HG03066 (cell line): Measurements from ENCODE around the gene MCU.

ENCODE experiments used
- ATAC-seq: cut with Tn5 transposase; IDR thresholded peaks from one replicate; pipeline ENCODE4 v1.9.1; 2021; ENCODE audit warnings: low read depth; ENCODE audit not compliant: unreplicated experiment

The MCU gene

DNA sequence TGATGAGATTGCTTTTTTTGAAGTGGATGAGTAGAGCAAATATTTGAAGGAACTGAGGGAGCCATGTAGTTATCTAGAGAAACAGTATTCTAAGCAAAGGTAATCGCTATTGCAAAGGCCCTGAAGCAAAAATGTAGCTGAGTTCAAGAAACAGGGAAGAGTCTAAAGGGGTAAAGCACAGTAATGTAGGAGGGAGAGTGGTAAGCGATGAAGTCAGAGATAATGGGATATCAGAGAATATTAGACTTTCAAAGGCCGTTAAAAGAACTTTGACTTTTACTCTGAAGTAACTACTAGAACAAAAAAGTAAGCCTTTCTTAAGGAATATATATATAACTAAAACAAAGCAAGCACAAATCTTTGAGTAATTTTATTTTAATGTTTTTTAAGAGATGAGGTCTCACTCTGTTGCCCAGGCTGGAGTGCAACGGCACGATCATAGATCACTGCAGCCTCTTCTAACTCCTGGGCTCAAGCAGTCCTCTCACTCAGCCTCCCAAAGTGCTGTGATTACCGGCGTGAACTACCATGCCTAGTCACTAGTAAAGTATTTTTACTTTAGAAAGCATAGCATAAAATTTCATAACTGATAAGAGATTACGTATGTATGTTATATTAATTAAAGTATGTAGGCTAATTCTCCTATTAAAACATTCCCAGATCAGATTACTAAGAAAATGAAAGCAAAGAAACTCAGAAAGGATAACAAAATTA lies 139.9 kb downstream of the MCU start:
- ATAC-seq = no peak

DNA sequence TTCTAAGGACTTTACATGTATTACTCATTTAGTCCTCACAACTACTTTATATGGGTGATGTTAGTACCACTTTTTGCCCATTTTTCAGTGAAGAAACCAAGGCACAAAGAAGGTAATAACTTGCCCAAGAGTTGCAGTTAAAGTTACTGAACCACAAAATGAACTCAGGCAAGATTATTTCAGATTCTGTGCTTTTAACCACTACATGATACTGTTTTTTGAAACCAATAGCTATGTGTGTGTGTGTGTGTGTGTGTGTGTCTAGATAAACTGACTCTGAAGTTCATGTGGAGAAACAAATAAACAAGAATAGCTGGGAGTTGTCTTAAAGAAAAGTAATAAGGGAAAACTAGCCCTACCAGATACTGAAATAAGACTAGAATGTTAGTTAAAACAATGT lies 140.8 kb downstream of the MCU start:
- ATAC-seq = no peak

- ATAC-seq = no peak
Measured at GRCh38 chr10:72834183-72834825, 142.4 kb downstream of the MCU start.

DNA sequence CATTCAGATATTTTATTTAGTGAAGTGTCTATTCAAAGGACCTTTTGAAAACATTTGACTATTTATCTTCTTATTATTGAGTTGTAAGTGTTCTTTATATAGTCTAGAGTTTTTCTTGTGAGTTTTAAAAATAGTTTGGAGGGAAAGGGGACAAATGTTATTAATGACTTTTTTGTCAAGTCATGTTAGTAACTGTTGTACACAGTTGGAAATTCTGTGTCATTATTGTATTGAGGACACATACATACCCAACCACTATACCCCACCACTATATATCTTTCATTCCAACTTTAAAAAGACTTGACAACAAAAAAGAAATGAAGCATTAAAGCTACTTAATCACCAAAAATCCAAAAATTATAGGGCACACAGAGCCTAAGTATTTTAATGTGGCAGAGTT lies 148.4 kb downstream of the MCU start:
- no peak for ATAC-seq

DNA sequence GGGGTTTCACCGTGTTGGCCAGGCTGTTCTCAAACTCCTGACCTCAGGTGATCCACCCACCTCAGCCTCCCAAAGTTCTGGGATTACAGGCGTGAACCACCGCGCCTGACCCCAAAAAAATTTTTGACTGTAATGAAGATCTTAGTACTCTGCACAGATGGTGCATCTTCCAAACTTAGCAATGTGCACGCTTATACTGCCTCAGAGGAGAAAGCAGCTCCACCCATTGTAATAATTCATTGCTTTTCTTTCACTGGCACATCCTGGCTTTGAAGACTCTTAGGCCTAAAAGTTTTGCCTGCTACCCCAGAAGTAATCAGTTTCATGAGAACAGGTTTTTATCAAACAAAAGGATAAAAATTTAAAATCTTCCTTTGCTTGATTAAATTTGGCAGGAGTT lies 149.5 kb downstream of the MCU start:
- ATAC-seq = no peak

DNA sequence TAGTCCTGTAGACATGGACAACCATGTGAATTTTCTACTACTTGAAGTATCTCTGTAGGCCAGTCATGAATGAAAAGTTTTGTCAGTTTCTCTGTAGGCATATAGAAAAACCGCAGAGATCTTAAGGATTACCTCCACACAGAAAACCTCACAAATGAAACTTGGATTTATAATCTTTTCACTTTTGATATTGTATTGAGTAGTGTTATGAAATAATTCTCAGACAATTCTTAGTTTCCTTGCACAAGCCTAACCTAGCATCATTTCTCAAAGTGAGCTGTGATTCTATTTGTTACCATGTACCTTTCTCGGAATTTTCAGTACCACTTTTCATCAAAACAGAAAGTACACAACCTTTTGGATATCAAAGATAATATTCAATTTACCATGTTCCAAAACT lies 150.2 kb downstream of the MCU start:
- ATAC-seq = no peak

- ATAC-seq = no peak
Measured at GRCh38 chr10:72846238-72846637, 154.3 kb downstream of the MCU start.

DNA sequence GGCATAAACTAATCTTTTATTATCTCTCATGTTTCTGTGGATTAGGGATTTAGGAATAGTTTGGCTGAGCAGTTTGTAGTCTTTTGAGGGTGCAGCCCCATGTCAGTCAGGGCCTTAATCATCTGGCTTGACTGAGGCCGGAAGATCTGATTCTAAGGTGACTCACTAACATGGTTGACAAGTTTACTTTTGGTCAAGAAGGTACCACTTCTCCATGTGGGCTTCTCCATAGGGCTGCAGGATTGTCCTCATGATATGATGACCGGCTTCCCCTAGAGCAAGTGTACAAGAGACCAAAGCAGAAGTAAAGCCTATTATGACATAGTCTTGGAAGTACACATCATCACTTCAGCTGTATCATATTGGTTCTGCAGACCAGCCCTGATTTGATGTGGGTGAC lies 155.7 kb downstream of the MCU start:
- ATAC-seq = no peak

- no peak for ATAC-seq
Measured at GRCh38 chr10:72850861-72851260, 158.9 kb downstream of the MCU start.

DNA sequence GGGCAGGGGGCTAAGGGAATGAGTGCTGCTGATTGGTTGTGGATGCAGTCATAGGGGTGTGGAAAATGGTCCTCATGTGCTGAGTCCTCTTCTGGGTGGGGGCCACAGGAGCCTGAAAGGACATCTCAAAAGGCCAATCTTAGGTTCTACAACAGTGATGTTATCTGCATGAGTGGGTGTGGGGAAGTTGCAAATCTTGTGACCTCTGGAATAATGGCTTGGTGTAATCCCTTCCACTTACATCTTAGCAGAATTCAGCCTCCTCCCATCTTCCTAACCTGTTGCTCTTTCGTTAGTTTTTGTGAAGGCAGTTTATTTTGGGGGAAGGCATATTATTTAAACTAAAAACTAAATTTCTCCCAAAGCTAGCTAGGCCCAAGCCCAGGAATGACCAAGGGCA lies 159.6 kb downstream of the MCU start:
- ATAC-seq = no peak

DNA sequence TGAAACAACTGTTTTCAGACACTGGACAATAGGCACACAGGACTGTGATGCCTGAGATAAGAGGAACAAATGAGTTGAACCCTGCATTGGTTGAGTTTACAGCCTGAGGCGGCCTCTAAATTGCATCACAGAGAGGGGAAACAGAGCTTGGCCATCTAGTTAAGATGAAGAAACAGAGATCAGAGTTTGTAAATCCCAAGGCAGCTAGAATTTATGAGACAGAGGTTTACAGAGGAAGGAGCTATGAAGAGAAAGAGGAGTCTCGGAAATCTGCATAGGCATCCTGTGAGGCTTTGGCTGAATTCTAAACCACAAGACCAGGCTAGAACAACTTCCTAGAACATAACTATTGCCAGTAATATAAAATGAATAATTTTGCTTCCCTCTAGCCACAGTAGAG lies 160.6 kb downstream of the MCU start:
- ATAC-seq = no peak

GRCh38 chr10:72855129-72855528 lies 163.2 kb downstream of the MCU start:
- no peak for ATAC-seq

DNA sequence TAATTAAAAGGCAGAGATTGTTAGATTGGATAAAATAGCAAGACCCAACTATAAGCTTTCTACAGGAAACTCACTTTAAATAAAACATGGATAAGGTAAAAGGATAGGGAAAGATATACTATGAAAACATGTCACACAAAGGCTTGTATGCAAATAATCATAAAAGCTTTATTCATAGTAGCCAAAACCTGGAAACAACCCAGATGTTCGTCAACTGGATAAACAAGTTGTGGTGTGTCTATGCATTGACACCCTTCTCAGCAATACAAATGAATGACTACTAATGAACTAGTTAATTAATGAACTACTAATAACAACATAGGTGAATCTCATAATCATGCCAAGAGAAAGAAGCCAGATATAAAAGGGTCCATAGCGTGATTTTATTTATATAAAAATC lies 163.8 kb downstream of the MCU start:
- no peak for ATAC-seq

DNA sequence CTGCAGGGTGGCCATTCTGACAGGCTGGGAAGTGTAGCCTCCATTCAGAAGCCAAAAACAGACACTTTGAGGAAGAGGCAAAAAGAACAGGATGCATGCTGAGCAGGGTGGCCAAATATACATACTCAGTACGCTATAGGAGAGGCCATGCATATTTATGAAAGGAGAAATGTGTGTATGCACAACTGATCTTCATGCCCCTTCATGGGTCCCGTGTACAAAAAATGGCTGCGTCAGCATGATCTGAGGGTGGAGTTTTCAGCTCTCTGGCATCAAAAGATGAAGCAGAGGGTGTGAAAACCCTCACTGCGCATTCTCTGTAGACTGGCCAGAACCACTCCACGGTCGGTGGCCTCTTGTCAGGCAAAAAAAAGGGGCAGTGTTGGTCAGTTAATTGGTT lies 166.1 kb downstream of the MCU start:
- ATAC-seq = no peak

- ATAC-seq = no peak
Measured at GRCh38 chr10:72862957-72863356, 171.0 kb downstream of the MCU start.

GRCh38 chr10:72875250-72876055 lies 183.5 kb downstream of the MCU start:
- no peak for ATAC-seq

GRCh38 chr10:72879245-72879644 lies 187.3 kb downstream of the MCU start:
- ATAC-seq = no peak

DNA sequence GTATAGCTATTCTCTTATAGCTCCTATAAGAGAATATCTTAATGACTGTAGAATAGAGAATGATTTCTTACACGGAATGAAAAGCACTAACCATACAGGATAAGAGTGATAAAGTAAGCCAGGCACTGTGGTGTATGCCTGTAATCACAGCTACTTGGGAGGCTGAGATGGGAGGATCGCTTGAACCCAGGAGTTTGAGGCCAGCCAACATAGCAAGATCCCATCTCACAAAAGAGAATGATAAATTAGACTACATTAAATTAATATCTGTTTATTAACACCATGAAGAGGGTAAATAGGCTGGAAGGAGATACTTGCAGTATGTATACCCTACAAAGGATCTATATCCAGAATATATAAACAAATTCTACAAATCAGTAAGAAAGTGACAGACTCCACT lies 189.3 kb downstream of the MCU start:
- ATAC-seq = no peak

DNA sequence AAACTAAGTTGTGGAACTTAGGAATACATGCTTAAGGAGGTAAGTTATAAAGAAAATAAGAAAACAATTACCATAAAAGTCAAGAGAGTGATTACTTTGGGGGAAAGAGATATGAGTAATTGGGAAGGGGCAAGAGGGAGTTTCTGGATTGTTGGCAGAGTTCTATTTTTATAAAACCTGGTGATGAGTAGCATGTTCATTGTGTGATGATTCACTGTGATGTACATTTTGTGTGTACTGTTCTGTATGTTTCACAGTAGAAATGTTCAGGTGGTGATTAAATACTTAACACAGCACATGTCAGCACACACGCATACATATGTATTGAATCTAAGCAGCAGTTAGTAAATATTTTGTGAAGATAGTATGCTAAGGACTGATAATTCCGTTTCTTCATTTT lies 191.9 kb downstream of the MCU start:
- ATAC-seq = no peak

DNA sequence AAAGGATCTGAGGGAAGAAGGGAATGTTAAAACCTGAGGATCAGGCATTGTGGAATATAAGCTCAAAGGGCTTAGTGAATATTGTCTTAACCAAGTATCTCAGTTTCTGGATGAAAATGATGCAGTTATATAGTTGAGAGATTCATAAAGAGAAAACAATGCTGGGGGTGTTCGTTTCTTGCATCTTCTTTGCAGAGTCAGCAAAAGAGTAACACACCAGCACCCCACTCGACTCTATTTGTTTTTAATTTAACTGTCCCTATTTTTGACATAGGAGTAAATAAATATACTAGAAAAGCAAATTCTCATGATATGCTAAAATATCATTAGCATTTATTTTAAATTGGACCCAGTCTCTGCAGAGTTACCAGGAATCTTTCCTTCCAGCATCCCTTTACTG lies 194.0 kb downstream of the MCU start:
- ATAC-seq = no peak

- ATAC-seq = no peak
Measured at GRCh38 chr10:72886621-72887020, 194.7 kb downstream of the MCU start.

- no peak for ATAC-seq
Measured at GRCh38 chr10:72887043-72887442, 195.1 kb downstream of the MCU start.
